Measurements from ENCODE around the gene CACNB4. TPM values are rescaled to one million over a fixed set of nuclear protein-coding genes. Genes with fewer than 3 reads are reported as not detected.

CACNB4 gene
- total RNA-seq, 3 donors from 2014 or later: 1.6 to 17.7 (median 11.5) TPM

DNA sequence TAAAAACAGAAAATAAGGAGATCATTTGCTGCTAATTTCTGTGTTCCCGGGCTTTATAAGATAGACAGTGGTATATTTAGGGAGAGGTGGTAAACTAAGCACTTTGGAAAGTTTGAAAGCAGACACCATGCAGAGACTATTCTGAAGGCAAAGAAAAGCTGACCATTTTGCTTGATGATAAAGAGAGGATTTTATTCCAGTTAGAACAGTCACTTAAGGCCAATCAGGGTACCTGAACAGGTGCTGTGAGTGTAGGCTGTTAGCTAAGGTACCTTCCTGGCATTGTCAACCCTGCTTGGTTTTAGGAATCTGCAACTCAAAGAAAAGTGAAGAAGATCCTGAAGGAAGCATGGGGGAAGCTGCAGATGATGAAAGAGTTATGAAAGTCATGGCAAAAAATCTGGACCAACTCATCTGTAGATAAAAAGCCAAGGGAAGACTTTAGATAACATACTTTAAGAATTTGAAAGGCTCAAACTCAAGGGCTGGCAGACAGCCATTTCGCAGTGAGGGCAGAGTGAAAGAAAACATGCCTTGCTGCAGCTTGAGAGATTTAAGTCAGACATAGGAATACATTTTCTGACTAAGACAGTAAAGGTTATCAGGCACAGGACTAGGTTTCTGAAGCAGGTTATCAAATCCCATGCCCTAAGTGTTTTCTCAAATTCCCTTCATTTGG is 190.5 kb downstream of the CACNB4 start:
- Histone ChIP-seq H3K27me3 (no peaks in the 10 kb centered on the region), H3K36me3 (no peaks in the 10 kb centered on the region), H3K9me3 (no peaks in the 10 kb centered on the region), H3K27ac (no peak overlapping the region), H3K4me3 (no peak overlapping the region), H3K4me1 (no peaks in the 10 kb centered on the region)
- DNase-seq (ENCODE audit: low spot score in 2 of 2): no peak
- TF ChIP-seq, protein P1, sequence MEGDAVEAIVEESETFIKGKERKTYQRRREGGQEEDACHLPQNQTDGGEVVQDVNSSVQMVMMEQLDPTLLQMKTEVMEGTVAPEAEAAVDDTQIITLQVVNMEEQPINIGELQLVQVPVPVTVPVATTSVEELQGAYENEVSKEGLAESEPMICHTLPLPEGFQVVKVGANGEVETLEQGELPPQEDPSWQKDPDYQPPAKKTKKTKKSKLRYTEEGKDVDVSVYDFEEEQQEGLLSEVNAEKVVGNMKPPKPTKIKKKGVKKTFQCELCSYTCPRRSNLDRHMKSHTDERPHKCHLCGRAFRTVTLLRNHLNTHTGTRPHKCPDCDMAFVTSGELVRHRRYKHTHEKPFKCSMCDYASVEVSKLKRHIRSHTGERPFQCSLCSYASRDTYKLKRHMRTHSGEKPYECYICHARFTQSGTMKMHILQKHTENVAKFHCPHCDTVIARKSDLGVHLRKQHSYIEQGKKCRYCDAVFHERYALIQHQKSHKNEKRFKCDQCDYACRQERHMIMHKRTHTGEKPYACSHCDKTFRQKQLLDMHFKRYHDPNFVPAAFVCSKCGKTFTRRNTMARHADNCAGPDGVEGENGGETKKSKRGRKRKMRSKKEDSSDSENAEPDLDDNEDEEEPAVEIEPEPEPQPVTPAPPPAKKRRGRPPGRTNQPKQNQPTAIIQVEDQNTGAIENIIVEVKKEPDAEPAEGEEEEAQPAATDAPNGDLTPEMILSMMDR (IDR thresholded peaks at IDR 0.05): no peak
- TF ChIP-seq POLR2AphosphoS5 (IDR thresholded peaks at IDR 0.05): no peak
- intact Hi-C loops (cut with DNase I; ENCODE audit: low total_unique reads): no loop called here

DNA sequence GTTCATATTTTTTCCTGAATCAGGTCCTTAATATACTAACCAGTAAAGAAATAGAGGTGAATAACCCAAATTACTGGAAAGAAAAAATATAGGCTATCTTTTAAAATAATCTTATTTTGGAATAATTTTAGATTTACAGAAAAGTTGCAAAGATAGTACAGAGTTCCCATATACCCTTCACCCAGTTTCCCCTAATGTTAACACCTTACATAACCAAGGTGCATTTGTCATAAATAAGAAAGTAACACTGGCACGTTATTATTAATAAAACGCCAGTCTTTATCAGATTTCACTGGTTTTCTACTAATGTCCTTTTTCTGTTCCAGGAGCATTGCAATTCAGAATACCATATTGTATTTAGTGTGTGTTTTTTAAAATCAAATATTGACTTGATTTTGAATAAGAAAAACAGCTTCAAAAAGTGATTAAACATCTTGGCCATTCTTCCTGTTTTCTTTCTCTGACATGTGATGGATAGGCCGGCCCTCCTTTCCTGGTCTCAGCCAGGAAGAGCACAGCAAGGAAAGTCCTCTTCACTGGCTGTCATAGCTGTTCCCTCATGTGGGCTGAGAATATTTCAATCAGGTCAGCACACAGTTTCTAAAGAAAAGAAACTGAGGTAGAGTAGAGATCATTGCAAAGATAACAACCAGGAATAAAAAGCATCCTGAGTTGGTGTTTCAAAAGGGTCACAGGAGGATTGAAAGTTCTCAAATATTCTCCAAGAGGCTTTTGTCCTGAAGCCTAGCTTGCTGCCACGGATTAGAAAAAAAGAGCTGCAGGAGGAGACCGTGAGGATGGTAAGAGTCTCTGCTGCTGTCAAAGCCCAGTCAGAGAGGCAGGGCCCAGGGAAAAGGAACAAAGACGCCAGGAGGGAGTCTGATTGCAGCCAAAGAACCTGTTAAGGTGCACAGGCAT is 191.3 kb downstream of the CACNB4 start:
- no peak for DNase-seq (ENCODE audit: low spot score in 2 of 2)
- H3K4me1 ChIP-seq: no peaks in the 10 kb centered on the region
- no peak overlapping the region for H3K4me3 ChIP-seq
- no peaks in the 10 kb centered on the region for H3K9me3 ChIP-seq
- H3K36me3 ChIP-seq: no peaks in the 10 kb centered on the region
- no peak overlapping the region for H3K27ac ChIP-seq
- no peaks in the 10 kb centered on the region for H3K27me3 ChIP-seq
- TF ChIP-seq, protein P1 (IDR thresholded peaks at IDR 0.05): no peak
- TF ChIP-seq POLR2AphosphoS5 (IDR thresholded peaks at IDR 0.05): no peak
- intact Hi-C loops (cut with DNase I; ENCODE audit: low total_unique reads): no loop called here

DNA sequence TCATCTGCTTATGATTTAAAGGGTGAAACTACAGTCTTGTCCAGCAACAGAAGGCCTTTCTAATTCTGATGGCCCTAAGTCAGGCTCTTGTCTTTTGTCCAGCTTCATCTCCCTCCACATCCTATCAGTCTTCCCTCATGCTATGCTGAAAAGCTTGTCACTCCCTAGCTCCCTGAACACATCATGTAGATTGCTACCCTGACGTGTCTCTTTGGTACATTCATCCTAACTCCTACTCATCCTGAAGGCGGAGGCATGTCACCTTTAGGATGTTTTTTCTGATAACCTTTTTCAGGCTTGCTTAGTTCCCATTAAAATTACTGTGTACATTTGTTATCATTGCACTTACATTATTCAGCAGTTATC is 192.2 kb downstream of the CACNB4 start:
- Histone ChIP-seq H3K27ac (no peak overlapping the region), H3K36me3 (no peaks in the 10 kb centered on the region), H3K27me3 (no peaks in the 10 kb centered on the region), H3K4me1 (no peaks in the 10 kb centered on the region), H3K4me3 (no peak overlapping the region), H3K9me3 (no peaks in the 10 kb centered on the region)
- TF ChIP-seq, protein P1 (IDR thresholded peaks at IDR 0.05): no peak
- TF ChIP-seq POLR2A (IDR thresholded peaks at IDR 0.05) (no peak), POLR2AphosphoS5 (IDR thresholded peaks at IDR 0.05) (no peak)
- intact Hi-C loops (cut with DNase I; ENCODE audit: low total_unique reads): no loop called here
- no peak for DNase-seq (ENCODE audit: low spot score in 2 of 2)

DNA sequence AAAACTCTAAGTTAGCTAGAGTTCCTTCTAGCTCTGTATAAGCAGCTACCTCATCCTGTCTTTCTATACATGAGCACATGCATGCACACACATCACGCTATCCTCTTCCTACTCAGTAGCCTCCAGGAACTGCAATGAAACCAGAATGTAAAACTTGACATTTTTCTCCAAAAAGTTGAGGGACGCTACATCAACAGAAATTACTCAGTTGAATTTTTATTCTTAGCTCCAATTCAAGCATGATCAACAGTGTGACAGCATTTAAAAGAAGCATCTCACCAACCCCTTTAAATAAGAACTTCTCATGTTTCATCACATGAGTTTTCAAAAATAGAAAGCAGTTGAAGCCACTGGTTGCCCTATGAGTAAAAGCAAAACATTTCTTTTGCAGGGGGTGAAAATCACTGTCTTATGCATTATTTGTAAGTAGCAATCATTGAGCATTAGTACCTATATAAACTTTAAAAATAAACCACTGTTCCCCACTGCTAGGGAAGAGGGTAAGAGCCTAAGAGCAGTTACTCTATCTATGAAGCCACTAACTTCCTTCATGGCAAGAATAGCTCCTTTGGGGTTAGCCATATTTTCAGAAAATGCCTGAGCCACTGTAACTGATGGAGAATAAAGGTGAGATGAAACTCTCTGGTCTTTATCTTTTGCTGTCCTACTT is 192.7 kb downstream of the CACNB4 start:
- Histone ChIP-seq H3K4me3 (no peak overlapping the region), H3K9me3 (no peaks in the 10 kb centered on the region), H3K36me3 (no peaks in the 10 kb centered on the region), H3K4me1 (no peaks in the 10 kb centered on the region), H3K27me3 (no peaks in the 10 kb centered on the region), H3K27ac (no peak overlapping the region)
- intact Hi-C loops (cut with DNase I; ENCODE audit: low total_unique reads): no loop called here
- DNase-seq (ENCODE audit: low spot score in 2 of 2): no peak
- TF ChIP-seq POLR2A (IDR thresholded peaks at IDR 0.05) (no peak), POLR2AphosphoS5 (IDR thresholded peaks at IDR 0.05) (no peak)
- TF ChIP-seq, protein P1 (IDR thresholded peaks at IDR 0.05): no peak

DNA sequence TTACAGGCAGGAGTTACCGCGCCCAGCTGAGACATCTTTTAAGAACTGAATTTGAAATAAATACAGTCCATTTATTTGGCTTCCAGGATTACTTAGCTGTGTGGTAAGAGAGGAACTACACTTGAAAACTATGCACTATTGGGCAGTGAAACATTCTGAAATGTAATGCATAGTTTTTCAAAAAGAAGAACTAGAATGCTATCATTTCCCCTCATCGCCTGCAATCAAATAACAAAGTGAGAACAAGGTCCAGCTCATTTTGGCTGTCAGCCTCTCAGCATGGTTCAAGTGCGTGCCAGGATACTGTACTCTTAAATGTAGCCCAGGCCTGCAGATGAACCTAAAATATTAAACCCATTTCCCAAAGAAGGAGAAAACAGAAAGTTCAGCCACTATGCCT is 194.0 kb downstream of the CACNB4 start:
- intact Hi-C loops (cut with DNase I; ENCODE audit: low total_unique reads): no loop called here
- Histone ChIP-seq H3K27me3 (no peaks in the 10 kb centered on the region), H3K27ac (no peak overlapping the region), H3K36me3 (no peaks in the 10 kb centered on the region), H3K4me1 (no peaks in the 10 kb centered on the region), H3K4me3 (no peak overlapping the region), H3K9me3 (no peaks in the 10 kb centered on the region)
- TF ChIP-seq, protein P1 (IDR thresholded peaks at IDR 0.05): no peak
- no peak for TF ChIP-seq POLR2AphosphoS5 (IDR thresholded peaks at IDR 0.05)
- TF ChIP-seq POLR2A (IDR thresholded peaks at IDR 0.05): no peak
- DNase-seq (ENCODE audit: low spot score in 2 of 2): no peak

All from breast epithelium (tissue), 4 donors.